Measurements from ENCODE around the gene GRIN2C.

The GRIN2C gene

GRCh38 chr17:74796866-74797265 lies 62.8 kb downstream of the GRIN2C start:
- DNase-seq: no peak

- no peak for DNase-seq
Observed at GRCh38 chr17:74796211-74796610, 63.5 kb downstream of the GRIN2C start.

GRCh38 chr17:74795327-74796020 lies 64.2 kb downstream of the GRIN2C start:
- DNase-seq: no peak

GRCh38 chr17:74792586-74793105 lies 67.0 kb downstream of the GRIN2C start:
- no peak for DNase-seq
